HCT116 (cell line): Measurements from ENCODE around the gene SIGLEC14. TPM values are rescaled to one million over a fixed set of nuclear protein-coding genes. Genes with fewer than 3 reads are reported as not detected.

Experiments used
- ATAC-seq: fragments of 200-7000 bp; cut with Tn5 transposase; 2 replicates; pipeline ENCODE4 v1.9.1; 2020; ENCODE audit warnings: mild to moderate bottlenecking, moderate library complexity
- BruUV-seq: library from RNA; stranded (reverse); fragments of 400-500 nt; replicated peaks from 2 replicates; lab custom pipeline; 2021; lab: Mats Ljungman, UMichigan
- CTCF ChIA-PET: fragments of 300-600 bp; sonication (Branson Sonifier 250); formaldehyde crosslinking; loops from one replicate; lab custom pipeline; 2021; ENCODE audit warnings: antibody characterized with exemption; lab: Charles Lee
- POLR2A ChIA-PET: fragments of 300-600, 350-600 bp; sonication (Branson Sonifier 250); formaldehyde crosslinking; loops from one replicate; lab custom pipeline; 2021; ENCODE audit warnings: antibody characterized with exemption; lab: Charles Lee
- RAD21 ChIA-PET, 2 experiments: fragments of 300-600 bp; sonication (Branson Sonifier 250); formaldehyde crosslinking; loops; one replicate each; lab custom pipeline; 2023; ENCODE audit warnings: low total read pairs in 2 of 2; ENCODE audit not compliant: uncharacterized antibody in 2 of 2, unreplicated experiment in 2 of 2, low non-redundant PET in 1 of 2; lab: Charles Lee
- DNase-seq: peaks from one replicate; pipeline ENCODE4 v3.0.0-alpha.2; 2010; ENCODE audit warnings: low read depth, low spot score
- H2AFZ ChIP-seq: fragments of 200-600 bp; shearing (Covaris generic), sonication (generic); 2 replicates; pipeline ENCODE4 v1.6.1; 2017; ENCODE audit warnings: low read depth, mixed run types, mixed read lengths, antibody characterized with exemption, low read length; ENCODE audit not compliant: poor library complexity, severe bottlenecking
- H3K27ac ChIP-seq: 2 replicates; pipeline ENCODE4 v1.5.1; 2012; ENCODE audit warnings: low read depth, low read length
- H3K27me3 ChIP-seq: fragments of 200-600 bp; sonication (generic); 2 replicates; pipeline ENCODE4 v1.6.1; 2016; ENCODE audit warnings: mixed run types, low read length, mixed read lengths; ENCODE audit not compliant: insufficient read depth
- H3K36me3 ChIP-seq, 2 experiments: fragments of 200-500 bp in 1 of 2; fragments of 200-600 bp in 1 of 2; sonication (Bioruptor generic) in 1 of 2; sonication (generic) in 1 of 2; 2 replicates each; pipeline versions ENCODE4 v1.5.1 to v1.6.1; 2014 to 2016; ENCODE audit warnings: low read length in 2 of 2, inconsistent platforms in 1 of 2, mixed read lengths in 1 of 2, mixed run types in 1 of 2; ENCODE audit not compliant: insufficient read depth in 2 of 2, control insufficient read depth in 1 of 2
- H3K4me1 ChIP-seq, 2 experiments: fragments of 200-600 bp in 1 of 2; sonication (generic) in 1 of 2; 2 replicates each; pipeline versions ENCODE4 v1.5.1 to v1.6.1; 2012 to 2017; ENCODE audit warnings: low read length in 2 of 2, inconsistent platforms in 1 of 2, mild to moderate bottlenecking in 1 of 2, mixed read lengths in 1 of 2, mixed run types in 1 of 2, moderate library complexity in 1 of 2; ENCODE audit not compliant: insufficient read depth in 2 of 2, control insufficient read depth in 1 of 2
- H3K4me2 ChIP-seq: fragments of 200-600 bp; sonication (generic); 2 replicates; pipeline ENCODE4 v1.6.1; 2017; ENCODE audit warnings: mixed run types, low read length, mixed read lengths
- H3K4me3 ChIP-seq, 2 experiments: fragments of 200-600 bp in 1 of 2; sonication (generic) in 1 of 2; replicated peaks in 1 of 2; 2 replicates each; pipeline ENCODE4 v1.5.1; 2011 to 2016; ENCODE audit warnings: low read length in 2 of 2, control low read depth in 1 of 2, low read depth in 1 of 2, mild to moderate bottlenecking in 1 of 2, mixed read lengths in 1 of 2, mixed run types in 1 of 2
- H3K79me2 ChIP-seq: fragments of 200-600 bp; sonication (generic); 2 replicates; pipeline ENCODE4 v1.6.1; 2017; ENCODE audit warnings: mild to moderate bottlenecking, mixed run types, low read length, moderate library complexity, mixed read lengths; ENCODE audit not compliant: insufficient read depth
- H3K9ac ChIP-seq: fragments of 200-600 bp; sonication (generic); 2 replicates; pipeline ENCODE4 v1.6.1; 2016; ENCODE audit warnings: low read length, mixed read lengths
- H3K9me2 ChIP-seq: fragments of 200-600 bp; sonication (generic), shearing (Covaris generic); 2 replicates; pipeline ENCODE4 v1.6.1; 2017; ENCODE audit warnings: mixed run types, mild to moderate bottlenecking, moderate library complexity; ENCODE audit not compliant: insufficient read depth
- H3K9me3 ChIP-seq, 2 experiments: fragments of 200-500 bp in 1 of 2; fragments of 200-600 bp in 1 of 2; sonication (Bioruptor generic) in 1 of 2; sonication (generic) in 1 of 2; 2 replicates each; pipeline ENCODE4 v1.6.1; 2014 to 2017; ENCODE audit warnings: low read length in 2 of 2, mixed read lengths in 2 of 2, inconsistent platforms in 1 of 2, low read depth in 1 of 2, mild to moderate bottlenecking in 1 of 2, mixed run types in 1 of 2, moderate library complexity in 1 of 2; ENCODE audit not compliant: control insufficient read depth in 1 of 2, insufficient read depth in 1 of 2
- H4K20me1 ChIP-seq: fragments of 200-600 bp; sonication (generic), shearing (Covaris generic); 2 replicates; pipeline ENCODE4 v1.6.1; 2017; ENCODE audit warnings: mixed run types, mild to moderate bottlenecking, moderate library complexity; ENCODE audit not compliant: insufficient read depth
- ATF3 ChIP-seq: IDR thresholded peaks from 2 replicates; pipeline ENCODE4 v1.6.1; 2012
- CBX3 ChIP-seq: IDR thresholded peaks from 2 replicates; pipeline ENCODE4 v1.6.1; 2012; ENCODE audit warnings: low read depth
- EZH2 ChIP-seq: fragments of 200-600 bp; sonication (generic); IDR thresholded peaks from 2 replicates; pipeline ENCODE4 v1.6.1; 2017; ENCODE audit warnings: antibody characterized with exemption, mixed run types
- EZH2phosphoT487 ChIP-seq: fragments of 200-600 bp; IDR thresholded peaks from 2 replicates; pipeline ENCODE4 v1.6.1; 2018; ENCODE audit warnings: antibody characterized with exemption, borderline replicate concordance
- MAX ChIP-seq: IDR thresholded peaks from 2 replicates; pipeline ENCODE4 v1.6.1; 2012
- POLR2A ChIP-seq: IDR thresholded peaks from 2 replicates; pipeline ENCODE4 v1.7.0; 2011; ENCODE audit warnings: borderline replicate concordance; ENCODE audit not compliant: insufficient read depth, insufficient read length; ENCODE audit errors: extremely low read depth
- RAD21 ChIP-seq: IDR thresholded peaks from 2 replicates; pipeline ENCODE4 v1.6.1; 2012; ENCODE audit warnings: low read depth, mild to moderate bottlenecking
- REST ChIP-seq: IDR thresholded peaks from 2 replicates; pipeline ENCODE4 v1.6.1; 2012; ENCODE audit warnings: low read depth
- SP1 ChIP-seq: IDR thresholded peaks from 2 replicates; pipeline ENCODE4 v1.6.1; 2012; ENCODE audit warnings: low read depth
- SRF ChIP-seq: IDR thresholded peaks from 2 replicates; pipeline ENCODE4 v1.6.1; 2012; ENCODE audit warnings: low read depth
- YY1 ChIP-seq: IDR thresholded peaks from 2 replicates; pipeline ENCODE4 v1.6.1; 2011; ENCODE audit warnings: low read length, low read depth, moderate library complexity, mild to moderate bottlenecking; ENCODE audit not compliant: insufficient replicate concordance; ENCODE audit errors: extremely low read depth
- ZBTB33 ChIP-seq: IDR thresholded peaks from 2 replicates; pipeline ENCODE4 v1.6.1; 2011; ENCODE audit warnings: mild to moderate bottlenecking, low read length, moderate library complexity; ENCODE audit not compliant: insufficient replicate concordance; ENCODE audit errors: extremely low read depth
- ZNF274 ChIP-seq: fragments of 200-500 bp; sonication (Bioruptor generic); IDR thresholded peaks from 2 replicates; pipeline ENCODE4 v1.6.1; 2014; ENCODE audit warnings: mild to moderate bottlenecking, low read depth, low read length, inconsistent platforms
- intact Hi-C: fragments of 100-400 bp; cut with micrococcal nuclease; formaldehyde crosslinking; loops from 2 replicates; pipeline ENCODE4 v1.10.0; 2022
- total RNA-seq: library from RNA; stranded (reverse); gene quantifications from one replicate; pipeline ENCODE4 v1.2.1, GENCODE V29; 2021; ENCODE audit not compliant: unreplicated experiment

Gene SIGLEC14
- total RNA-seq, 1 experiment from 2014 or later = not detected

- intact Hi-C loops = no loop called here
- ATAC-seq (no peak), DNase-seq (no peak)
- H4K20me1 ChIP-seq = no peaks in the 10 kb centered on the region
- ChIA-PET CTCF (no interaction called here), RAD21 (interaction anchor here in 1 of 2 experiments (0.6 kb wide), 1 partner anchor 9 kb away, joined by 3 read pairs; no protein-coding TSS in a partner anchor), POLR2A (no interaction called here)
- H3K79me2 ChIP-seq = no peaks in the 10 kb centered on the region
- no peak overlapping the region for H3K27ac ChIP-seq
- H3K4me3 ChIP-seq = no peak overlapping the region
- BruUV-seq = no TSS peak
- no peaks in the 10 kb centered on the region for H3K36me3 ChIP-seq
- no peak overlapping the region for H2AFZ ChIP-seq
- no peak overlapping the region for H3K9ac ChIP-seq
- no peak overlapping the region for H3K4me2 ChIP-seq
- H3K27me3 ChIP-seq = peaks cover 14% of the 10 kb centered on the region; the same call in 1 of the 2 replicates
- H3K9me2 ChIP-seq = no peaks in the 10 kb centered on the region
- peaks cover 0 to 5% of the 10 kb centered on the region in 2 experiments; a peak in 2 of 4 replicates for H3K4me1 ChIP-seq
- TF ChIP-seq RAD21 = no peak
- no peak for TF ChIP-seq ZNF274
- no peak for TF ChIP-seq SP1
- no peak for TF ChIP-seq MAX
- no peak for TF ChIP-seq ZBTB33
- no peak for TF ChIP-seq EZH2phosphoT487
- no peak for TF ChIP-seq YY1
- no peak for TF ChIP-seq EZH2
- no peak for TF ChIP-seq CBX3
- no peak for TF ChIP-seq REST
- no peak for TF ChIP-seq ATF3
- TF ChIP-seq POLR2A = no peak
- no peak for TF ChIP-seq SRF
- H3K9me3 ChIP-seq = no peaks in the 10 kb centered on the region
Measured at GRCh38 chr19:51652266-51652665, 5.6 kb upstream of the SIGLEC14 start.
